Measurements from ENCODE around the gene SNAPIN. TPM values are rescaled to one million over a fixed set of nuclear protein-coding genes. Genes with fewer than 3 reads are reported as not detected.
A peak's percentile ranks its signal among the peaks of the same experiment; 100 is the strongest.

Gene SNAPIN
- total RNA-seq, 1 experiment from 2014 or later = 29.0 TPM

- TF ChIP-seq CTCF (conservative IDR thresholded peaks at IDR 0.05) = no peak
- no peaks in the 10 kb centered on the region for H4K20me1 ChIP-seq (ENCODE audit: control insufficient read depth, insufficient read depth, insufficient read length)
- no peaks in the 10 kb centered on the region for H3K23me2 ChIP-seq (ENCODE audit: insufficient read length, low read depth, low read length, poor library complexity, severe bottlenecking)
- H3K4me2 ChIP-seq (ENCODE audit: insufficient read depth, insufficient read length, low read length) = no peak overlapping the region
- no peak overlapping the region for H2AK5ac ChIP-seq (ENCODE audit: insufficient read length, low read length)
- H3K9ac ChIP-seq (ENCODE audit: extremely low read depth, insufficient read length, low read length) = no peak overlapping the region
- H3T11ph ChIP-seq (ENCODE audit: low read length) = no peak overlapping the region
- H2BK12ac ChIP-seq (ENCODE audit: insufficient read length, low read depth, low read length) = no peak overlapping the region
- H2AFZ ChIP-seq (ENCODE audit: low read length) = no peak overlapping the region
- DNase-seq = no peak
- H3K18ac ChIP-seq (ENCODE audit: insufficient read length, low read depth, low read length) = no peak overlapping the region
- no peak overlapping the region for H3K56ac ChIP-seq (ENCODE audit: insufficient read length, low read depth, low read length)
- H3K4me1 Mint-ChIP-seq = peaks cover 22 to 23% of the 10 kb centered on the region in 2 experiments
- H2BK5ac ChIP-seq (ENCODE audit: insufficient read length, low read length) = no peak overlapping the region
- WGBS (ENCODE audit: extremely low coverage, insufficient read length, low lambda C conversion rate) = no CpG with 5 or more reads among the region's 8 CpGs
- no peak overlapping the region for H4K5ac ChIP-seq (ENCODE audit: insufficient read length, low read depth, low read length)
- no peaks in the 10 kb centered on the region for H3K9me3 ChIP-seq (ENCODE audit: control insufficient read depth, low read depth, low read length)
- no peak overlapping the region for H2BK120ac ChIP-seq (ENCODE audit: low read depth, low read length, poor library complexity, severe bottlenecking)
- H3K79me2 ChIP-seq (ENCODE audit: insufficient read depth, low read length) = no peaks in the 10 kb centered on the region
- peaks cover 12% of the 10 kb centered on the region; the same call in 1 of the 2 replicates for H3K4me1 ChIP-seq (ENCODE audit: insufficient read depth, low read length)
- H3K4ac ChIP-seq (ENCODE audit: low read depth, low read length) = no peak overlapping the region
- no peak overlapping the region for H4K8ac ChIP-seq (replicated peaks; ENCODE audit: insufficient read length, low read depth, low read length)
- H3K23ac ChIP-seq (ENCODE audit: insufficient read length, low read depth, low read length) = no peak overlapping the region
- H2BK20ac ChIP-seq (ENCODE audit: low read depth, low read length, poor library complexity, severe bottlenecking) = no peak overlapping the region
- H3K36me3 Mint-ChIP-seq (ENCODE audit: insufficient read depth in 1 of 3, low read depth in 3 of 3) = peaks cover 0 to 2% (median 0%) of the 10 kb centered on the region in 3 experiments; a peak in 1 of 7 replicates
- H2BK15ac ChIP-seq (ENCODE audit: low read depth, low read length) = no peak overlapping the region
- no peaks in the 10 kb centered on the region for H3K9me3 Mint-ChIP-seq
- no peak overlapping the region for H4K91ac ChIP-seq (ENCODE audit: insufficient read length, low read depth, low read length)
- H3K4me3 Mint-ChIP-seq = 0 out of 5 replicates have a peak overlapping the region, but pooled peaks of 1 of the 2 experiments have one; percentile 51
- H3K27ac Mint-ChIP-seq = peak overlapping the region; percentile 88 to 95 (median 90); a peak in 5 of 7 replicates
- H3K27me3 Mint-ChIP-seq (ENCODE audit: low read depth) = no peaks in the 10 kb centered on the region
- no peak overlapping the region for H3K14ac ChIP-seq (ENCODE audit: insufficient read depth, low read length)
- no peak overlapping the region for H3K27ac ChIP-seq (ENCODE audit: insufficient read length, low read depth, low read length)
- H3K79me1 ChIP-seq (ENCODE audit: insufficient read depth, low read depth, low read length, poor library complexity, severe bottlenecking) = no peaks in the 10 kb centered on the region
- no peaks in the 10 kb centered on the region for H3K27me3 ChIP-seq (ENCODE audit: insufficient read depth, low read length)
These were observed 38.2 kb downstream of the SNAPIN start for GRCh38 chr1:153696741-153697140.

Measured in H9 (cell line).